ENCODE data around the gene MAST3.

- TF ChIP-seq POLR2A (IDR thresholded peaks at IDR 0.05) (no peak), CTCF (IDR thresholded peaks at IDR 0.05 in 8 of 11, conservative IDR thresholded peaks at IDR 0.05 in 3 of 11) (no peak), POLR2AphosphoS5 (IDR thresholded peaks at IDR 0.05) (peak in 1 of 3 donors; percentile 22)
These were observed 28.2 kb upstream of the MAST3 start for GRCh38 chr19:18069383-18069782.
